HUDEP-2 (cell line): Measurements from ENCODE around the gene CGRRF1.

ENCODE experiments used
- DNase-seq, 76 experiments: peaks; one replicate each; lab custom pipeline; 2025; ENCODE audit not compliant: unreplicated experiment in 76 of 76; lab: John Stamatoyannopoulos, UW

The CGRRF1 gene, protein sequence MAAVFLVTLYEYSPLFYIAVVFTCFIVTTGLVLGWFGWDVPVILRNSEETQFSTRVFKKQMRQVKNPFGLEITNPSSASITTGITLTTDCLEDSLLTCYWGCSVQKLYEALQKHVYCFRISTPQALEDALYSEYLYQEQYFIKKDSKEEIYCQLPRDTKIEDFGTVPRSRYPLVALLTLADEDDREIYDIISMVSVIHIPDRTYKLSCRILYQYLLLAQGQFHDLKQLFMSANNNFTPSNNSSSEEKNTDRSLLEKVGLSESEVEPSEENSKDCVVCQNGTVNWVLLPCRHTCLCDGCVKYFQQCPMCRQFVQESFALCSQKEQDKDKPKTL

GRCh38 chr14:54509546-54510501, at the start of gene CGRRF1:
Gene CGRRF1, plus strand, starts transcription at chr14:54509906. Its CDS starts 54 bp downstream, at chr14:54509960.
- peak; percentile 37 to 98 (median 94) for DNase-seq

DNA sequence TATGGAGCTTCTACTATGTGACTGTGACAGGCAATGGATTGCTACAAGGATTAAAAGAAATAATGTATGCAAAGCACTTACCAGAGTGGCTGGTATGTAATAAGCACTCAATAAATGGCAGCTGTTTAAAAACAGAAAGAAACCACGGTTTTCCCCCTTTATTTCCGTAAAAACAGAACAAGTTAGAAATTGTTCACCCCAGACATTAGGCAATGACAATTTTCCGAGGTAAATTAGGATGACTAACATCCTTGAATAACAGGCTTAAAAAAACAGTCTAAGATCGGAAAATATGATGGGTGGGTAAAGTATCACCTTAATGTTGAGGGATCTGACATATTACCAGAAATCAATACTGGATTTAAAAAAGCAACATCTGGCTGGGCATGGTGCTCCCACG, 47.7 kb upstream of the CGRRF1 start:
- no peak for DNase-seq

DNA sequence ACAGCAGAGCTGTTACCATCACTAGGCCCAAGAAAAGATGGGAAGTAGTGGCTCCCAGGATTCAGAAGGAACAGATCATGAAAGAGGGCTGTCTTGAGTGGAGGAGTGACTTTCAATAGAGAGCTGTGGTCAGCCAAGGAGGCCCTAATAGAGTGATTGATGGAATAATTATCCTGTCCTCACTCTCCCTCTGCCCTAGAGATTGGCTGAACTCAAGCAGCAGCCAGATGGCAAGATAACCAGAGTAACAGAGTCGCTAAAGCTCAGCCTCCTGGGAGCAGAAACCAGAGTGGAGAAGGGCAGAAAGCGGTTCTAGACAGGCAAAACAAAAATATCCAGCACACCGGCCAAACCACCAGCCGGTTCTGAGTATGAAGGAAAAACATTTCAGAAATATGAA, 44.1 kb upstream of the CGRRF1 start:
- DNase-seq: no peak

DNA sequence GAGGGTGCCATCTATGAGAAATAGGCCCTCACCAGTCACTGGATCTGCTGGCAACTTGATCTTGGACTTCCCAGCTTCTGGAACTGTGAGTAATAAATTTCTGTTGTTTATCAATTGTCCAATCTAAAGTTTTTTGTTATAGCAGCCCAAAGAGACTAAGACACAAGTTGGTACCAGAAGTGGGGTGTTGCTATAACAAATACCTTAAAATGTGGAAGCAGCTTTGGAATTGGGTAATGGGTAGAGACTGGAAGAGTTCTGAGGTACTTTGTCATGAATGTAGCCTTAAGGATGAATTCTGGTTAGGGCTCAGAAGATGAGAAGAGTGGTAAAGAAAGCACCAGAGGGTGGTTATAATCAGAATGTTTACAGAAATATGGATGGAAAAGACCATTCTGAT, 42.4 kb upstream of the CGRRF1 start:
- DNase-seq: no peak

DNA sequence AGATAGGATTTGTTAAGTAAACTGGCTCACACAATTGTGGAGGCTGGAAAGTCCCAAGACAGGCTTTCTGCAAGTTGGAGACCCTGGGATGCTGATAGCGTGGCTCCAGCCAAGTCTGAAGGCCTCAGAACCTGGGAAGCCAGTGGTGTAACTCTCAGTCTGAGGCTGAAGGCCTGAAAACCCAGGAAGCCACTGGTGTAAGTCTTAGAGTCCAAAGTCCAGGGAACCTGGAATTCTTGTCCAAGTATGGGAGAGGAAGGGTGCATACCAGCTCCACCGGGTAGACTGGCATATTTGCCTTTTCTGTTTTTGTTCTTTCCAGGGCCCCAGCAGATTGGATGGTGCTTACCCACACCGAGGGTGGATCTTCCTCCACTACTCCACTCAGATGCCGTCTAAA, 39.0 kb upstream of the CGRRF1 start:
- no peak for DNase-seq

DNA sequence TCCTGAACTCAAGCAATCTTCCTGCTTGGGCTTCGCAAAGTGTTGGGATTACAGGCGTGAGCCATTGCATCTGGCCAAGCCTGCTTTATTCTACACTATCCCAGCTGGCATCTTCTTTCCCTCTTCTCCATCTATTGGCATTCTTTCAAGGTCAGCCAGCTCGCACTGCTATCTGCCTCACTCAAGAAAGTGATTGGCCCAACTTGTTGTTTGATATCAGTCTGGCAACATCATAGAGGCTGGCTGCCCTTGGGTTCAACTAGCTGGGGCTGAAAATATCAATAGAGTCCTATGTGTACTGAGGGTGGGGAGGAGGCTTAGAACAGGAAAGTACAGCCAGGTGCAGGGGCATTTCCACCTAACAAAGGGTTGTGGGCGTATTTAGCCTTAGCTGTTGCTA, 38.1 kb upstream of the CGRRF1 start:
- no peak for DNase-seq

GRCh38 chr14:54472315-54472714, 37.4 kb upstream of the CGRRF1 start:
- DNase-seq: no peak

DNA sequence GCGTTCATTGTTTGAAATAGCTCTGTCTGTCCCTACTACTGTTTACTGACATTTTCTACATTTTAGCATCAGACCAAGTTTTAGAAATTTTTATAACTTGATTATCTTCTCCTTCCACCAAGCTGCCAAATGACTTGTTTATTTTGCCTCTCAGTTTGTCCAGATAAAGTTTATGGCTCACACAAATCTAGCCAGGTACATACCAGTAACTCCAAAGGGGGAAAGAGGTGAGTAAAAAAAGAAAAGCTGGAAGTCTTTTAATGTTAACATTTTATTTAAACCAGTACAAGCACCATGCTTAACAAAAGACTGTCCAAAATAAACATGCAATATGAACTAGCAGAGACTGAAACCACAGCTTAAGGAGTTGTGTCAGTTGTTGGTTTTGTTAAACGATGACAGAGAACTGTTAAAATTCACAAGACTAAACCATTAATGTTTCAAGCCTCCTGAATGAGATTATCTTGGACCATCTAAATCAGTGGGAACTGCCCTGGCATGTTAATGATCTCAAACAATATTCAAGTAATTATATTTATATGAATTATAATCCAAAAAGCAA, 35.4 kb upstream of the CGRRF1 start:
- DNase-seq: no peak

GRCh38 chr14:54475187-54475899, 34.4 kb upstream of the CGRRF1 start:
- DNase-seq: no peak

- no peak for DNase-seq
Measured at GRCh38 chr14:54475911-54476310, 33.8 kb upstream of the CGRRF1 start.

DNA sequence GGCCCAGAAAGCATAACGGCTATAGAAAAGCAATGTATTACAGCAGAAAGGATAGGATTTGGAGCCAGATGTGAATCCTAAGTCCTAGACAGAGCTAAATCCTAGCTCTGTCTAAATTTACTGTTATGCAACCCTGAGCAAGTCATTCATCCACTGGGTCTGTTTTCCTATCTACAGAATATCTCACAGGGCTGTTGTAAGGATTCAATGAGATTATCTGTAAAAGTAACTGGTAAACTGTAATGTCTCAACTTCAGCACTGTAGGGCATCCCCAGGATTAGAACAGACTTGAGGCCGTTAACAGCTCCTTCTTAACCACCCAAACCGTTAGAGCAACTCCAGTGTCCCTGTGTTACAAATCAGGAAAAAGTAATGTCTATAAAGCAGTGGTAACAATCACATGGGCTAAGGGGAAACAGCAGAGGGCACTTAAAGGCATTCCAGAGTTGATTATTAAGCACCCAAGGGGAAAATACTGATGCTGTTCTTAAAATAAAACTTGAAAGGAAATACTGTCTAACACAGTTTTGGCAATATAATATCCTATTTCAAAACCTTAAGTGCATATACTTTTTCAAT, 31.0 kb upstream of the CGRRF1 start:
- no peak for DNase-seq

DNA sequence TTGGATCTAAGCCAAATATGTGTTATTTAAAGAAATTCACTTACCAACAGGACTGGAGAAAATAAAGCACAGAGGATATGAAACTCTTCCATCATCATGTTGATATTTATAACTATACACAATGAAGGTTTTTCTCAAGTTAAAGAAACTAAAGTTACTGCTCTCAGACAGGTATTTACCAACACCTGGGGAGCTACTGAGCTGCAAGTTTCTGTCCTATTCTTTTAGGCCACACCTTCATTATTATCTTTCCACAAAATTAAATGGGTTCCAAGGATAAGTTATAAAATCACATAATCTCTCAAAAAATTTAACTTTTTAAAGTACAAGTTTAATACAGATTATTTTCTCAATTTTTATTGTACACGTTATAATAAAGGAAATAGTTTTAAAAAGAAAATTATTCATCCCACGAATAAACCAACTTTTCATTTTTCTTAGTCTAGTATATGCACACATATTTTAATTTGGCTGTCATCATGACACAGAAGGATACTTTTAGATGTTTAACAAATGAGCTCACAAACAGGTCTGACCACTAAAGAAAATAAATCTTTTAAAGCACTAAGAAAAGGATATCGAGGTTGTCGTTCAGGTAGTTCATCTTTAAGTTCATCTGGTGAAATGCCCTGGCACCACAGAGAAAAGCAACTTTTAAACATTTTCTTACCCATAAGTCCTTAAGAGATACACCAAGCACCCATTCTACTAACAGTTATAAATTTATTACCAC, 28.7 kb upstream of the CGRRF1 start:
- no peak for DNase-seq

- DNase-seq: no peak
Measured at GRCh38 chr14:54481695-54482094, 28.0 kb upstream of the CGRRF1 start.

DNA sequence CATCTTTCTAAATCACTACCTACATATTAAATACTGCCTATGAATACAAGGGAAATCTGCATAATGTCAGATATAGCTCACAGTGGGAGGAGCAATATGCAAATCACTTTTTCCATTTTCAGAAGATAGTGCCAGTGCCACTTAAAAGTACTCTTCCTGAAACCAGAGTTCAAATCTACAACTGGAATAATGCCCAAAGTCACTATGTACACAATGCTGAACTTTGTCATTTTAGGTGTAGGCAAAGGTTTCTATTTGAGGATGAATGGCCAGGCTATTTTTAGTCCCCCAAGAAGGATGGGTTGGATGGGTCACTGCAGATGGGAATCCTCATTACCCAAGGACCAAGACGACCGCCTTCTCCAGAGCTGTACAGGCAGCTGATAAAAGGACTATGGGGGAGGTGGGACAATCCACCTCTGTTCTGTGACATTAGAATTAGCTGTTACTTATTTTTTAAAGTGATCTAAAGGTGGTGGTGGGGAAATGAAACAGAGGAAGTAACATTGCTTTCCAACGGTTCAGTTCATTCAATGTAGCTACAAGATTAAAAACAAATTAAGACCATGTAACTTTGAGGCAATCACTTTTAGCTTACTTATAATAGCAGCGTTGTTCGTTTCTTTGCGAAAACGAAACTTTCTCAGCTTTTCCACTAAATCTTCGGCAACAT, 26.5 kb upstream of the CGRRF1 start:
- no peak for DNase-seq

GRCh38 chr14:54483846-54484245, 25.9 kb upstream of the CGRRF1 start:
- DNase-seq: no peak

GRCh38 chr14:54486685-54487084, 23.0 kb upstream of the CGRRF1 start:
- peak in 32 of 76 experiments; percentile 4 to 59 (median 17) for DNase-seq

GRCh38 chr14:54487771-54488170, 21.9 kb upstream of the CGRRF1 start:
- no peak for DNase-seq

- DNase-seq: peak in 1 of 76 experiments; percentile 53
Measured at GRCh38 chr14:54488318-54488645, 21.4 kb upstream of the CGRRF1 start.

DNA sequence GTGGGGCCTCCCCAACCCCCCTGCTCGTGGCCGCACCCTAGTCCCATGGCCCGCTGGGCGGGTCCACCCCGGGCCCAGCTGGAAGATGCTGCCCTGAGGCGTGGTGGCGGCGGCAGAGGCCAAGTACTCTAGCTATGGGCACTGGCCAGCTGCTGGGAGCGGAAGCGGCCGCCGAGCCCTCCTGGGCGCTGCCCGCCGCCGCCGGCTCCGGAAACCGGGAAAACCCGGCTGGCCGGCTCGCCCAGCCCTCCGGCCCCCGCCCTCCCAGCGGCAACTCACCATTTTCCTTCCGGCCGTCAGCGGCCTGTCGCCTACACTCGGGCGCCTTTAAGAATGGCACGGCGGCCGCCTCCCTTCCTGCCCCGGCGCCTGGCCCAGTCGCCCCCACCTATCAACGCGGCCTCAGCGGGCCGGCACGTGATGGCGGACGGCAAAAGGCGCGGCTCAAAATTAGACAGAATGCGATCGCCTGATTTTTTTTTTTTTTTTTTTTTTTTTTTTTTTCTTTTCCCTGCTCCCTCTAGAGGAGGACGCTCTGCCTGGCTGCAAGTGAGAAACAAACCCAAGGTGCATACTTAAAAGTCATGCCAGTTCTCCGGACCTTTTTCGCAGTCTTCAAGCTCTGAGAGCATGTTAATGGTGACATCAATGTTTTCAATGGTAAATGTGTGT, 20.9 kb upstream of the CGRRF1 start, which contains the start of gene GMFB:
Gene GMFB (minus strand): TSS at position 335 of the 672 bp plus-strand sequence. CDS start 53 bp downstream, at position 282.
- peak in 74 of 76 experiments; percentile 8 to 92 (median 80) for DNase-seq
